GM12878 (cell line): ENCODE measurements around the gene SECISBP2. TPM values are rescaled to one million over a fixed set of nuclear protein-coding genes. Genes with fewer than 3 reads are reported as not detected.
A peak's percentile ranks its signal among the peaks of the same experiment; 100 is the strongest.

Experiments
- ATAC-seq: fragments of 200-7000 bp; cut with Tn5 transposase; 3 replicates; pipeline ENCODE4 v1.9.1; 2020; ENCODE audit warnings: mild to moderate bottlenecking, moderate library complexity
- BruUV-seq: library from RNA; stranded (reverse); fragments of 400-500 nt; replicated peaks from 2 replicates; lab custom pipeline; 2021; lab: Mats Ljungman, UMichigan
- CTCF ChIA-PET: fragments of 300-600 bp; sonication (Branson Sonifier 250); formaldehyde crosslinking; extraction: SDS; loops from one replicate; lab custom pipeline; 2021; ENCODE audit warnings: inconsistent platforms; lab: Yijun Ruan, JAX
- POLR2A ChIA-PET: fragments of 350-600 bp; formaldehyde crosslinking; extraction: SDS; loops from one replicate; lab custom pipeline; 2021; ENCODE audit warnings: inconsistent platforms; lab: Charles Lee
- RAD21 ChIA-PET: fragments of 300-600 bp; sonication (Branson Sonifier 250); formaldehyde crosslinking; loops from one replicate; lab custom pipeline; 2023; ENCODE audit warnings: antibody characterized with exemption; ENCODE audit not compliant: unreplicated experiment; lab: Charles Lee
- SMC1A ChIA-PET: fragments of 300-600 bp; sonication (Branson Sonifier 250); formaldehyde crosslinking; loops from one replicate; lab custom pipeline; 2023; ENCODE audit not compliant: unreplicated experiment, uncharacterized antibody; lab: Charles Lee
- DNase-seq: peaks from one replicate; pipeline ENCODE4 v3.0.0-alpha.2; 2011; ENCODE audit warnings: low read depth, low spot score
- FAIRE-seq: peaks from 3 replicates; lab custom pipeline; 2011; peaks lifted over from hg19 to GRCh38; lab: Jason Lieb, UNC
- H2AFZ ChIP-seq: 2 replicates; pipeline ENCODE4 v1.6.0; 2011; ENCODE audit warnings: low read depth, low read length, control low read depth; ENCODE audit not compliant: control insufficient read depth
- H3K27ac ChIP-seq: 2 replicates; pipeline ENCODE4 v1.5.1; 2011; ENCODE audit warnings: control low read depth; ENCODE audit not compliant: control insufficient read depth, insufficient read depth
- H3K27me3 ChIP-seq, 2 experiments: replicated peaks in 1 of 2; 2 replicates each; pipeline versions ENCODE4 v1.6.0 to v1.6.1; 2011; ENCODE audit warnings: low read length in 1 of 2; ENCODE audit not compliant: control insufficient read depth in 2 of 2, insufficient read depth in 2 of 2
- H3K36me3 ChIP-seq, 2 experiments: 2 replicates each; pipeline ENCODE4 v1.5.1; 2011; ENCODE audit warnings: low read length in 1 of 2; ENCODE audit not compliant: control insufficient read depth in 2 of 2, insufficient read depth in 2 of 2
- H3K4me1 ChIP-seq: 2 replicates; pipeline ENCODE4 v1.6.1; 2011; ENCODE audit warnings: mild to moderate bottlenecking, low read length, moderate library complexity, mixed read lengths; ENCODE audit not compliant: control insufficient read depth, insufficient read depth
- H3K4me2 ChIP-seq: 2 replicates; pipeline ENCODE4 v1.6.0; 2011; ENCODE audit warnings: control low read depth; ENCODE audit not compliant: control insufficient read depth, insufficient read depth
- H3K4me3 ChIP-seq: fragments of 200-600 bp; sonication (generic); 2 replicates; pipeline ENCODE4 v1.5.1; 2016
- H3K79me2 ChIP-seq: 2 replicates; pipeline ENCODE4 v1.6.0; 2011; ENCODE audit warnings: low read length; ENCODE audit not compliant: control insufficient read depth, insufficient read depth
- H3K9ac ChIP-seq: 2 replicates; pipeline ENCODE4 v1.8.0; 2011; ENCODE audit warnings: low read length, control low read depth, mixed read lengths; ENCODE audit not compliant: control insufficient read depth, insufficient read depth
- H3K9me3 ChIP-seq: replicated peaks from 3 replicates; pipeline ENCODE4 v1.5.1; 2011; ENCODE audit warnings: mild to moderate bottlenecking, low read length; ENCODE audit not compliant: control insufficient read depth, insufficient read depth
- H4K20me1 ChIP-seq: 2 replicates; pipeline ENCODE4 v1.6.0; 2011; ENCODE audit not compliant: control insufficient read depth, insufficient read depth
- DPF2 ChIP-seq: fragments of 450-650 bp; IDR thresholded peaks from 2 replicates; pipeline ENCODE4 v1.6.1; 2017; ENCODE audit warnings: mild to moderate bottlenecking
- EED ChIP-seq: sonication (generic); IDR thresholded peaks from 2 replicates; pipeline ENCODE4 v1.6.1; 2016; ENCODE audit warnings: antibody characterized with exemption, low read depth
- EGR1 ChIP-seq, 2 experiments: IDR thresholded peaks; 1 replicate in 1 of 2; 2 replicates in 1 of 2; pipeline ENCODE4 v1.6.1; 2011 to 2012; ENCODE audit warnings: low read depth in 2 of 2, low read length in 2 of 2, borderline replicate concordance in 1 of 2, mild to moderate bottlenecking in 1 of 2, moderate library complexity in 1 of 2
- EP300 ChIP-seq, 2 experiments: fragments of 150-350 bp in 1 of 2; IDR thresholded peaks; 2 replicates each; pipeline ENCODE4 v1.6.1; 2011 to 2012; ENCODE audit warnings: low read depth in 2 of 2, low read length in 2 of 2, borderline replicate concordance in 1 of 2, improper control_type of control experiment in 1 of 2, inconsistent platforms in 1 of 2; ENCODE audit not compliant: control insufficient read depth in 1 of 2
- ETV6 ChIP-seq, 2 experiments: fragments of 450-650 bp in 1 of 2; IDR thresholded peaks in 1 of 2; conservative IDR thresholded peaks in 1 of 2; 2 replicates each; pipeline ENCODE4 v1.6.1; 2014; ENCODE audit warnings: antibody characterized with exemption in 1 of 2, borderline replicate concordance in 1 of 2, low read depth in 1 of 2, mild to moderate bottlenecking in 1 of 2, moderate library complexity in 1 of 2
- IKZF1 ChIP-seq: fragments of 450-650 bp; conservative IDR thresholded peaks from 2 replicates; pipeline ENCODE4 v1.6.1; 2017; ENCODE audit warnings: antibody characterized with exemption, mild to moderate bottlenecking
- IKZF2 ChIP-seq, 2 experiments: fragments of 450-650 bp; IDR thresholded peaks; 2 replicates each; pipeline ENCODE4 v1.6.1; 2017; ENCODE audit warnings: mild to moderate bottlenecking in 2 of 2, moderate library complexity in 2 of 2
- IRF3 ChIP-seq: fragments of 450-650 bp; IDR thresholded peaks from 2 replicates; pipeline ENCODE4 v1.6.1; 2014; ENCODE audit warnings: mild to moderate bottlenecking
- IRF4 ChIP-seq: IDR thresholded peaks from 2 replicates; pipeline ENCODE4 v1.6.1; 2011; ENCODE audit warnings: low read depth, low read length
- MAX ChIP-seq: IDR thresholded peaks from 2 replicates; pipeline ENCODE4 v1.6.1; 2012; ENCODE audit warnings: low read depth, low read length, improper control_type of control experiment
- MEF2B ChIP-seq: fragments of 450-650 bp; IDR thresholded peaks from 2 replicates; pipeline ENCODE4 v1.6.1; 2018; ENCODE audit warnings: mild to moderate bottlenecking, moderate library complexity; ENCODE audit not compliant: partially characterized antibody, poor library complexity, severe bottlenecking
- NR2F1 ChIP-seq: fragments of 450-650 bp; conservative IDR thresholded peaks from 2 replicates; pipeline ENCODE4 v1.6.1; 2017; ENCODE audit warnings: mild to moderate bottlenecking
- POLR2A ChIP-seq: IDR thresholded peaks from 2 replicates; pipeline ENCODE4 v1.6.1; 2011; ENCODE audit warnings: low read depth, mild to moderate bottlenecking, low read length
- POLR2AphosphoS2 ChIP-seq: IDR thresholded peaks from 2 replicates; pipeline ENCODE4 v1.6.1; 2011; ENCODE audit warnings: low read depth, mild to moderate bottlenecking, low read length, improper control_type of control experiment, moderate library complexity
- POLR2AphosphoS5 ChIP-seq: IDR thresholded peaks from 2 replicates; pipeline ENCODE4 v1.6.1; 2011; ENCODE audit warnings: mild to moderate bottlenecking, low read length, inconsistent platforms
- POU2F2 ChIP-seq: IDR thresholded peaks from 3 replicates; pipeline ENCODE4 v1.6.1; 2011; ENCODE audit warnings: low read depth, mild to moderate bottlenecking, low read length, borderline replicate concordance
- RELA ChIP-seq: fragments of 450-650 bp; IDR thresholded peaks from 2 replicates; pipeline ENCODE4 v1.8.0; 2014; ENCODE audit warnings: borderline replicate concordance; ENCODE audit not compliant: partially characterized antibody
- SIX5 ChIP-seq: IDR thresholded peaks from 2 replicates; pipeline ENCODE4 v1.6.1; 2011; ENCODE audit warnings: mild to moderate bottlenecking, low read depth, low read length, moderate library complexity; ENCODE audit not compliant: severe bottlenecking
- SMC3 ChIP-seq: IDR thresholded peaks from 2 replicates; pipeline ENCODE4 v1.6.1; 2011; ENCODE audit warnings: low read length, improper control_type of control experiment, borderline replicate concordance
- SPI1 ChIP-seq: IDR thresholded peaks from 2 replicates; pipeline ENCODE4 v1.6.1; 2011; ENCODE audit warnings: low read depth, mild to moderate bottlenecking, low read length, moderate library complexity, borderline replicate concordance; ENCODE audit not compliant: insufficient read depth
- TAF1 ChIP-seq: IDR thresholded peaks from 2 replicates; pipeline ENCODE4 v1.6.1; 2011; ENCODE audit warnings: mild to moderate bottlenecking, low read depth, low read length, borderline replicate concordance
- YY1 ChIP-seq: IDR thresholded peaks from 2 replicates; pipeline ENCODE4 v1.6.1; 2011; ENCODE audit warnings: low read depth, mild to moderate bottlenecking, low read length
- ZNF207 ChIP-seq: fragments of 450-650 bp; IDR thresholded peaks from 2 replicates; pipeline ENCODE4 v1.6.1; 2014; ENCODE audit warnings: antibody characterized with exemption, mild to moderate bottlenecking, borderline replicate concordance
- ZNF217 ChIP-seq: fragments of 450-650 bp; IDR thresholded peaks from 2 replicates; pipeline ENCODE4 v1.6.1; 2017; ENCODE audit warnings: antibody characterized with exemption, mild to moderate bottlenecking
- WGBS: methylation state at CpG from one replicate; pipeline ENCODE4 v1.1.6; 2016; ENCODE audit warnings: low lambda C conversion rate; ENCODE audit not compliant: insufficient replicate concordance, insufficient coverage; ENCODE audit errors: missing lambda C conversion rate; 5-methylcytosine and 5-hydroxymethylcytosine counted together
- in situ Hi-C: fragments of 300-500 bp; cut with MboI; formaldehyde crosslinking; loops from 9 replicates; pipeline ENCODE4 v1.14.3; 2018; ENCODE audit warnings: mixed read lengths
- intact Hi-C: fragments of 100-400 bp; cut with micrococcal nuclease; formaldehyde crosslinking; loops from one replicate; pipeline ENCODE4 v1.14.2; 2022; ENCODE audit not compliant: unreplicated experiment
- polyA plus RNA-seq, 11 experiments: library from polyadenylated mRNA; depleted of rRNA in 4 of 11; unstranded in 6 of 11; stranded (reverse) in 5 of 11; fragments of >200 nt; fragmentation: Nextera tagmentation in 4 of 11; fragmentation: Illumina TruSeq in 1 of 11; extraction: Ambion mirVana in 4 of 11; extraction: Trizol in 1 of 11; gene quantifications; 1 replicate in 1 of 11; 2 replicates in 10 of 11; pipeline versions ENCODE4 v1.2.1 to v1.2.3, GENCODE V29; 2011 to 2016; ENCODE audit warnings: inconsistent platforms in 2 of 11, missing spikeins in 2 of 11, low read depth in 1 of 11
- total RNA-seq, 4 experiments: library from RNA; depleted of rRNA in 3 of 4; stranded (reverse); fragments of >200 nt in 3 of 4; fragmentation: Illumina TruSeq in 1 of 4; extraction: Trizol in 1 of 4; gene quantifications; 2 replicates each; pipeline versions ENCODE4 v1.2.1 to v1.2.3, GENCODE V29; 2013 to 2021

SECISBP2 gene
- total and polyA plus RNA-seq, 10 of the 15 experiments (the other 5 are each of a cell fraction or from before 2014, with no cell fraction given), result 4.6 to 50.5 (median 31.9) TPM

- peak; percentile 68 for FAIRE-seq
- Histone ChIP-seq H4K20me1 (no peaks in the 10 kb centered on the region), H3K27me3 (no peaks in the 10 kb centered on the region), H3K27ac (peak overlapping the region; percentile 95), H3K9me3 (peaks cover 3% of the 10 kb centered on the region; the same call in 1 of the 3 replicates), H3K36me3 (peaks cover 27 to 30% of the 10 kb centered on the region in 2 experiments), H2AFZ (no peak overlapping the region), H3K9ac (peak overlapping the region; percentile 69), H3K4me3 (peak overlapping the region; percentile 66; the same call in 1 of the 2 replicates), H3K4me2 (peak overlapping the region; percentile 97), H3K4me1 (peaks cover 82% of the 10 kb centered on the region), H3K79me2 (peaks cover 61% of the 10 kb centered on the region)
- ChIA-PET SMC1A (interaction anchor here (0.8 to 4.1 kb wide), 8 partner anchors 9 to 143 kb away, joined by 3 to 46 read pairs (median 6); no protein-coding TSS in a partner anchor), RAD21 (interaction anchor here (0.7 to 6.2 kb wide), 11 partner anchors 13 to 143 kb away, joined by 3 to 58 read pairs (median 3); no protein-coding TSS in a partner anchor), CTCF (interaction anchor here (1.2 to 4.5 kb wide), 5 partner anchors 20 to 143 kb away, joined by 3 to 28 read pairs (median 6); no protein-coding TSS in a partner anchor), POLR2A (interaction anchor here (1.0 to 1.4 kb wide), 3 partner anchors 12 to 21 kb away, joined by 5 to 11 read pairs (median 5); no protein-coding TSS in a partner anchor)
- peak; percentile 79 for ATAC-seq
- DNase-seq, result no peak
- intact Hi-C loops, result loop anchor here (5.0 kb wide), 1 partner anchor 89 kb away; the partner anchor contains the start of gene SECISBP2
- in situ Hi-C loops, result no loop called here
- BruUV-seq, result no TSS peak
- WGBS, result under 1% methylated on average over 11 of the region's 11 CpGs
- TF ChIP-seq POLR2AphosphoS5, result 0 out of 2 replicates have a peak, but pooled peaks have one; percentile 4
- TF ChIP-seq MAX, result peak; percentile 39; the same call in 1 of the 2 replicates
- TF ChIP-seq EP300 (IDR thresholded peaks at IDR 0.05; ENCODE audit: borderline replicate concordance in 1 of 2, control insufficient read depth in 1 of 2, low read depth in 2 of 2, low read length in 2 of 2), result 0 out of 4 replicates have a peak, but pooled peaks of 1 of the 2 experiments have one; percentile 19
- TF ChIP-seq MEF2B, result peak; percentile 20
- TF ChIP-seq RELA, result peak; percentile 8
- no peak for TF ChIP-seq ZNF217
- TF ChIP-seq ZNF207, result 0 out of 2 replicates have a peak, but pooled peaks have one; percentile 22
- peak; percentile 80 for TF ChIP-seq IKZF1
- TF ChIP-seq POLR2A, result peak; percentile 47; the same call in 1 of the 2 replicates
- peak; percentile 26 to 55; a peak in 2 of 4 replicates for TF ChIP-seq IKZF2 (IDR thresholded peaks at IDR 0.05)
- no peak for TF ChIP-seq SIX5
- TF ChIP-seq POLR2AphosphoS2, result 0 out of 2 replicates have a peak, but pooled peaks have one; percentile 9
- 0 out of 3 replicates have a peak, but pooled peaks have one; percentile 24 for TF ChIP-seq POU2F2
- TF ChIP-seq IRF3, result no peak
- TF ChIP-seq EED, result peak; percentile 75
- no peak for TF ChIP-seq NR2F1
- TF ChIP-seq ETV6 (conservative IDR thresholded peaks at IDR 0.05 in 1 of 2, IDR thresholded peaks at IDR 0.05 in 1 of 2; ENCODE audit: borderline replicate concordance in 1 of 2, low read depth in 1 of 2), result peak in 1 of 2 experiments; percentile 95; a peak in 2 of 4 replicates
- TF ChIP-seq TAF1, result no peak
- TF ChIP-seq IRF4, result peak; percentile 26; the same call in 1 of the 2 replicates
- 0 out of 2 replicates have a peak, but pooled peaks have one; percentile 28 for TF ChIP-seq SPI1
- peak in 1 of 2 experiments; percentile 29; a peak in 1 of 3 replicates for TF ChIP-seq EGR1 (IDR thresholded peaks at IDR 0.05; ENCODE audit: borderline replicate concordance in 1 of 2, low read depth in 2 of 2, low read length in 2 of 2)
- peak; percentile 29; the same call in 1 of the 2 replicates for TF ChIP-seq YY1
- TF ChIP-seq DPF2, result peak; percentile 64; the same call in 1 of the 2 replicates
- no peak for TF ChIP-seq SMC3
Observed at GRCh38 chr9:89405826-89406225, 87.5 kb downstream of the SECISBP2 start.
